PC-9 (cell line): Measurements from ENCODE around the gene RPS3.

Experiments used
- CTCF ChIP-seq: fragments of 200-600 bp; sonication (generic); conservative IDR thresholded peaks from 2 replicates; pipeline ENCODE4 v1.6.1; 2017; ENCODE audit warnings: mixed run types, antibody characterized with exemption, mild to moderate bottlenecking, moderate library complexity
- EZH2 ChIP-seq: fragments of 200-600 bp; sonication (generic); IDR thresholded peaks from 2 replicates; pipeline ENCODE4 v1.8.0; 2017; ENCODE audit warnings: antibody characterized with exemption, low read depth

GRCh38 chr11:75402002-75402773 is 2.9 kb downstream of the RPS3 start:
- no peak for TF ChIP-seq CTCF
- no peak for TF ChIP-seq EZH2
